WTC11 (cell line): Measurements from ENCODE around the gene TPSAB1. TPM values are rescaled to one million over a fixed set of nuclear protein-coding genes. Genes with fewer than 3 reads are reported as not detected.
"Not testable (repeated sequence)": the region's sequence is repeated elsewhere in the genome, so short reads cannot be mapped to it uniquely, and the experiment has no call there.

Experiments used
- ATAC-seq: fragments of 200-7000 bp; cut with Tn5 transposase; 2 replicates; pipeline ENCODE4 v1.10.0; 2021; ENCODE audit warnings: mild to moderate bottlenecking, moderate library complexity
- CTCF ChIA-PET: fragments of 300-600 bp; sonication (Branson Sonifier 250); formaldehyde crosslinking; loops from one replicate; lab custom pipeline; 2021; ENCODE audit warnings: antibody characterized with exemption; lab: Charles Lee
- POLR2A ChIA-PET: fragments of 350-600 bp; sonication (Branson Sonifier 250); formaldehyde crosslinking; loops from one replicate; lab custom pipeline; 2021; ENCODE audit warnings: antibody characterized with exemption; lab: Charles Lee
- DNase-seq: peaks from one replicate; pipeline ENCODE4 v3.0.0; 2021; ENCODE audit warnings: low spot score
- H3K27ac Mint-ChIP-seq: 2 replicates; pipeline ENCODE4 v1.8.0; 2021; ENCODE audit warnings: mixed read lengths
- H3K27me3 Mint-ChIP-seq: 2 replicates; pipeline ENCODE4 v1.8.0; 2021; ENCODE audit warnings: low read depth, mild to moderate bottlenecking, moderate library complexity, mixed read lengths
- H3K36me3 Mint-ChIP-seq: 2 replicates; pipeline ENCODE4 v1.8.0; 2021; ENCODE audit warnings: mixed read lengths
- H3K4me1 Mint-ChIP-seq: 2 replicates; pipeline ENCODE4 v1.8.0; 2022; ENCODE audit warnings: mixed read lengths
- H3K4me3 Mint-ChIP-seq: 2 replicates; pipeline ENCODE4 v1.8.0; 2021; ENCODE audit warnings: mild to moderate bottlenecking, moderate library complexity, mixed read lengths
- H3K9me3 Mint-ChIP-seq: 2 replicates; pipeline ENCODE4 v1.8.0; 2021; ENCODE audit warnings: mixed read lengths
- ATF6 ChIP-seq: sonication (generic); formaldehyde crosslinking; IDR thresholded peaks from 2 replicates; pipeline ENCODE4 v1.8.1; 2023; ENCODE audit warnings: mild to moderate bottlenecking, missing genetic modification reagents
- FOXK1 ChIP-seq: sonication (generic); formaldehyde crosslinking; IDR thresholded peaks from 2 replicates; pipeline ENCODE4 v1.8.0; 2022; ENCODE audit warnings: mild to moderate bottlenecking, moderate library complexity, missing genetic modification reagents
- KAT7 ChIP-seq: sonication (generic); formaldehyde crosslinking; IDR thresholded peaks from 2 replicates; pipeline ENCODE4 v1.8.1; 2023; ENCODE audit warnings: missing genetic modification reagents, mild to moderate bottlenecking, borderline replicate concordance
- MXD4 ChIP-seq: fragments of 250-450 bp; sonication (Bioruptor Pico); IDR thresholded peaks from 2 replicates; pipeline ENCODE4 v1.8.0; 2021; ENCODE audit warnings: mild to moderate bottlenecking, moderate library complexity, borderline replicate concordance
- TCF7 ChIP-seq: sonication (generic); formaldehyde crosslinking; IDR thresholded peaks from 2 replicates; pipeline ENCODE4 v1.8.0; 2022; ENCODE audit warnings: mild to moderate bottlenecking, low read depth, missing genetic modification reagents, moderate library complexity
- ZNF423 ChIP-seq: fragments of 250-450 bp; sonication (Bioruptor Pico); IDR thresholded peaks from 2 replicates; pipeline ENCODE4 v2.1.2; 2022; ENCODE audit warnings: mild to moderate bottlenecking, moderate library complexity
- total RNA-seq: library from RNA; stranded (reverse); gene quantifications from 3 replicates; pipeline ENCODE4 v1.2.3, GENCODE V29; 2021

Gene TPSAB1
- total RNA-seq, 1 experiment from 2014 or later: not detected

DNA sequence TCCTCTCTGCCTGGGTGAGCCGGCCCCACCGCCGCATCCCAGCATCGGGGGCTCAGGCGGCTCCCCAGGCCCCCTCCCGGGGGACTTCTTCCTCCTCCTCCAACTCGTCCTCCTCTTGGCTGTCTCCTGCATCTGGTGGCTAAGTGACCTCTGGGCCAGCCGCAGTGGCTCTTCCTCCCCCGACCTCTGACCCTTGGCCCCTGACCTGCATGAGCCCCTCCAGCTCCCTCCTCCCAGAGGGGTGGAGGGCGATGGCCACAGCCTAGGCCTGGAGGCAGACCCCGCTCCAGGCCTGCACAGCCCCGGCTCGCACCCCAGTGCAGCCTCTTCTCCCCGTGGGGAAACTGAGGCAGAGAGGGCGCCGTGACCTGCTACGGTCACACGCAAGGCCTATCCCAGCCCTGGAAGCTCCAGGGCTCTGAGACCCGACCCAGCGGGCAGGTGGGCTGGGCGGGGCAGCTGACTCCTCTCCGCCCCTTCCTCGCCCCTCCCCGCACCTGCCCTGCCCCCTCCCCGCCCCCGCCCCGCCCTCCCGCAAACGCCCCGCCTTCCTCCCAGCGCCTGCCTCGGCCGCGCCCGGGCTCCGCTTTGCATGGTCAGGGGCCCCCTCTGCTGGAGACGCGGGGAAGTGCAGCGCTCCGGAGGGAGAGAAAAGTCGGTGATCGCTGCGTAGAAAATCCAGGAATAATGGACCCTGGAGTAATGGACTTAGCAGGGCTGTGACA lies 8.7 kb downstream of the TPSAB1 start:
- CTCF ChIA-PET, H3K4me3 Mint-ChIP-seq, POLR2A ChIA-PET, H3K9me3 Mint-ChIP-seq, H3K27ac Mint-ChIP-seq, DNase-seq, H3K4me1 Mint-ChIP-seq, H3K36me3 Mint-ChIP-seq: not testable (repeated sequence)
- ATAC-seq: peak; percentile 74
- peaks cover 36% of the 10 kb centered on the region for H3K27me3 Mint-ChIP-seq

DNA sequence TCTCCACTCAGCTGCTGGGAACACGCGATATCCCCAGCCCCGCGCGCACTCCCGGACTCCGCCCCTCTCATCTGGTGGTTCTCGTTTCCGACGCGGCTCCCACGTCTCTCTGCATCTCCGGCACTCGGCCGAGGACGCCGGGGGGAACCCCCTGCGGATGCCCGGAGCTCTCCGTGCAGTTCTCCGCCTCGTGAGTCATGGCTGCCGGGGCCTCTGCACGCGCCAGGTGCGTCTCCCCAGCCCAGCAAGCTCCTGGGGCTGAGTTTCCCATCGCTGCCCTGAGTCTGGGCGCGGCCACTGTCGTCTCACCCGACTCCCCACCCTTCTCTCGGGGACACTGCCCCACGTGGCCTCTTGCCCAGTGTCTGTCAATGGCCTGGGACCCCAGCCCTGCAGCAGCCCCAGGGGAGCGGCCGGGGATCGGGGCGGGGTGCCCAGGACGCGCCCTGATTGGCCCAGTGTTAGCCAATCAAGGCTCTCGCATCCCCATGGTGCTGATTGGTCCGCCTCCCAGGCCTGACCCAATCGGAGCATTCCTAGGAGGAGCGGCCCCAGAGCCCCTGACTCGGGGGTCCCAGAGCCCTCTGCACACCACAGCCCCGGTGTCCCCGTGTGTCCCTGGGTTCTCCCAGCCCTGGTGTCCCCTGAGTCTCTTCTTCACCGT lies 13.3 kb downstream of the TPSAB1 start:
- H3K9me3 Mint-ChIP-seq, H3K36me3 Mint-ChIP-seq, DNase-seq, H3K4me3 Mint-ChIP-seq, CTCF ChIA-PET, H3K4me1 Mint-ChIP-seq, H3K27ac Mint-ChIP-seq, POLR2A ChIA-PET: not testable (repeated sequence)
- ATAC-seq: peak; percentile 76
- H3K27me3 Mint-ChIP-seq: peaks cover 10% of the 10 kb centered on the region

DNA sequence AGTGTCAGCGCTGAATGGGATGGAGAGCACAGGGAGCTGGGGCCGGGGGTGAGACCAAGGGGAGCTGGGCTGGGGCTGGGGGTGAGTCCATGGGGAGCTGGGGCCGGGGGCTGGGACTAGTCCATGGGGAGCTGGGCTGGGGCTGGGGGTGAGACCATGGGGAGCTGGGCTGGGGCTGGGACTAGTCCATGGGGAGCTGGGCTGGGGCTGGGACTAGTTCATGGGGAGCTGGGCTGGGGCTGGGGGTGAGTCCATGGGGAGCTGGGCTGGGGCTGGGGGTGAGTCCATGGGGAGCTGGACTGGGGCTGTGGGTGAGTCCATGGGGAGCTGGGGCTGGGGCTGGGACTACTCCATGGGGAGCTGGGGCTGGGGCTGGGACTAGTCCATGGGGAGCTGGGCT lies 14.3 kb downstream of the TPSAB1 start:
- H3K27ac Mint-ChIP-seq, H3K4me3 Mint-ChIP-seq, ATAC-seq, DNase-seq, H3K9me3 Mint-ChIP-seq, H3K4me1 Mint-ChIP-seq, POLR2A ChIA-PET, H3K36me3 Mint-ChIP-seq: not testable (repeated sequence)
- peaks cover 18% of the 10 kb centered on the region for H3K27me3 Mint-ChIP-seq
- CTCF ChIA-PET: interaction anchor here (0.9 kb wide), 1 partner anchor 46 kb away, joined by 3 read pairs; no protein-coding TSS in a partner anchor

GRCh38 chr16:1255276-1256122 lies 15.0 kb downstream of the TPSAB1 start, which contains the start of gene TPSD1:
Gene TPSD1 (plus strand): TSS chr16:1256069. CDS start chr16:1256281, 212 bp downstream.
- H3K4me1 Mint-ChIP-seq, H3K4me3 Mint-ChIP-seq, H3K36me3 Mint-ChIP-seq, POLR2A ChIA-PET, H3K27ac Mint-ChIP-seq, ATAC-seq, DNase-seq, H3K9me3 Mint-ChIP-seq: not testable (repeated sequence)
- CTCF ChIA-PET: interaction anchor here (0.9 kb wide), 1 partner anchor 45 kb away, joined by 3 read pairs; no protein-coding TSS in a partner anchor
- H3K27me3 Mint-ChIP-seq: peaks cover 25% of the 10 kb centered on the region

DNA sequence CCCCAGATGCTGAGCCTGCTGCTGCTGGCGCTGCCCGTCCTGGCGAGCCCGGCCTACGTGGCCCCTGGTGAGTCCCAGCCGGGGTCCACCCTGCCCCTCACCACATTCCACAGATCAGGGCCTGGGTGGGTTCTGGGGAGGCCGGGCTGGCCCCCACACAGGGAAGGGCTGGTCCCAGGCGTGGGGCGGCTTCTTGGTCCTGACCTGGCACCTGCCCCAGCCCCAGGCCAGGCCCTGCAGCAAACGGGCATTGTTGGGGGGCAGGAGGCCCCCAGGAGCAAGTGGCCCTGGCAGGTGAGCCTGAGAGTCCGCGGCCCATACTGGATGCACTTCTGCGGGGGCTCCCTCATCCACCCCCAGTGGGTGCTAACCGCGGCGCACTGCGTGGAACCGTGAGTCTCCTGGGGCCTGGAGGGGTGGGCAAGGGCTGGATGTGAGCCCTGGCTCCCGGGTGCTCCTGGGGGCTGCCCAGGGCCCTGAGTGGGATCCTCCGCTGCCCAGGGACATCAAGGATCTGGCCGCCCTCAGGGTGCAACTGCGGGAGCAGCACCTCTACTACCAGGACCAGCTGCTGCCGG lies 15.9 kb downstream of the TPSAB1 start:
- H3K27me3 Mint-ChIP-seq: peaks cover 25% of the 10 kb centered on the region
- H3K9me3 Mint-ChIP-seq, ATAC-seq, H3K27ac Mint-ChIP-seq, H3K4me1 Mint-ChIP-seq, CTCF ChIA-PET, H3K4me3 Mint-ChIP-seq, H3K36me3 Mint-ChIP-seq, DNase-seq, POLR2A ChIA-PET: not testable (repeated sequence)

- no peaks in the 10 kb centered on the region for H3K9me3 Mint-ChIP-seq
- H3K4me1 Mint-ChIP-seq: peaks cover 5% of the 10 kb centered on the region
- CTCF ChIA-PET: no interaction called here
- TF ChIP-seq MXD4 (CRISPR knock-in tag) (no peak), TCF7 (CRISPR knock-in tag) (no peak), ATF6 (no peak), FOXK1 (CRISPR knock-in tag) (no peak), ZNF423 (CRISPR knock-in tag) (no peak), KAT7 (CRISPR knock-in tag) (no peak)
- ATAC-seq (no peak), DNase-seq (no peak)
- no peak overlapping the region for H3K27ac Mint-ChIP-seq
- peaks cover 27% of the 10 kb centered on the region for H3K27me3 Mint-ChIP-seq
- POLR2A ChIA-PET: no interaction called here
- no peak overlapping the region for H3K4me3 Mint-ChIP-seq
- no peaks in the 10 kb centered on the region for H3K36me3 Mint-ChIP-seq
Measured at GRCh38 chr16:1256874-1257322, 16.4 kb downstream of the TPSAB1 start.
